Measurements from ENCODE around the gene TTC1.

Gene TTC1

DNA sequence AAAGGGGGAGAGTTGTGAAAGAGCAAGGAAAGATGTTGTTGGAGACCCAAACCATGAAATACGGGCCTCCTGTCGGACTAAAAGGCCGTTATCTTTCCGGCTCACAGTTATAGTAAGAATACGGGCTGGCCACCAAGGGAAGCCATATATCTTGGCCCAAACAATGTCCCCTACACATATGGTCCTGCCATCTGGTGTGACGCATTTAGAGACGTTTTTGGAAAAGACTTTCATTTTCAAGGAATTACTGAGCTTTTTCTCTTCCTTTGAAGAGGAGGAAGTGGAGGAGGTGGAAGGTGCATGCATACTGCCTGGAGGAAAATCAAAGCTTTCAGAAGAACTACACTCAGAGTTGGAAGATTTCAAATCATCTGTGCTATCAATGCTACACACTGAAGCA is 83.6 kb downstream of the TTC1 start:
- Histone ChIP-seq H3K4me1 (ENCODE audit: insufficient read depth, low read length) (no peaks in the 10 kb centered on the region), H3K36me3 (ENCODE audit: insufficient read depth, low read length) (peaks cover 15% of the 10 kb centered on the region), H3K9me3 (ENCODE audit: low read length) (no peaks in the 10 kb centered on the region), H3K4me3 (ENCODE audit: low read depth in 1 of 2, low read length in 2 of 2) (no peak overlapping the region), H3K27ac (ENCODE audit: low read depth, low read length) (no peak overlapping the region), H3K9ac (ENCODE audit: low read length) (no peak overlapping the region), H3K27me3 (ENCODE audit: control insufficient read depth in 1 of 2, insufficient read depth in 2 of 2, low read length in 2 of 2) (no peaks in the 10 kb centered on the region)

GRCh38 chr5:160092960-160093707 is 84.2 kb downstream of the TTC1 start:
- Histone ChIP-seq H3K4me1 (ENCODE audit: insufficient read depth, low read length) (peaks cover 4% of the 10 kb centered on the region), H3K4me3 (ENCODE audit: low read depth in 1 of 2, low read length in 2 of 2) (no peak overlapping the region), H3K27ac (ENCODE audit: low read depth, low read length) (no peak overlapping the region), H3K27me3 (ENCODE audit: control insufficient read depth in 1 of 2, insufficient read depth in 2 of 2, low read length in 2 of 2) (no peaks in the 10 kb centered on the region), H3K9me3 (ENCODE audit: low read length) (no peaks in the 10 kb centered on the region), H3K36me3 (ENCODE audit: insufficient read depth, low read length) (peaks cover 15% of the 10 kb centered on the region), H3K9ac (ENCODE audit: low read length) (no peak overlapping the region)

DNA sequence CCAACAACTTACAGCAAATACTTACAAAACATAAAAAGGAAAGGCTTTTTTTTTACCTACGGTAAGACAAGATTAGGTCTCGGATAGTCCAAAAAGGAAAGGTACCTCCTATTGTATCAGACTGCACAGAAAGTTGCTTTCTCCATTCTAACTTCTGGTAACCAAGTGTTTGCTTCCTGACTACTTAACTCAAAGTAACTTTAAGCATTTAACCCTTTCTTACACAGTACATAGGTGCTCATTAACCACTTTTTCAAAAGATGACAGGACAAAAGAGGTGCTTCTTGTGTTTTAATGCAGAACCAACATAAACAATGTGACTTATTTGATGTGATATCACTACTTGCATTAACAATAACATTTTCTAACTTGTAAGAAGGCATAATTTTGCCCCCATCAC is 87.2 kb downstream of the TTC1 start:
- H3K4me3 ChIP-seq (ENCODE audit: low read depth in 1 of 2, low read length in 2 of 2): no peak overlapping the region
- H3K4me1 ChIP-seq (ENCODE audit: insufficient read depth, low read length): peaks cover 11% of the 10 kb centered on the region
- peaks cover 15% of the 10 kb centered on the region for H3K36me3 ChIP-seq (ENCODE audit: insufficient read depth, low read length)
- H3K27ac ChIP-seq (ENCODE audit: low read depth, low read length): no peak overlapping the region
- no peaks in the 10 kb centered on the region for H3K9me3 ChIP-seq (ENCODE audit: low read length)
- no peaks in the 10 kb centered on the region for H3K27me3 ChIP-seq (ENCODE audit: control insufficient read depth in 1 of 2, insufficient read depth in 2 of 2, low read length in 2 of 2)
- no peak overlapping the region for H3K9ac ChIP-seq (ENCODE audit: low read length)

GRCh38 chr5:160097991-160098390 is 89.1 kb downstream of the TTC1 start:
- Histone ChIP-seq H3K36me3 (ENCODE audit: insufficient read depth, low read length) (peaks cover 10% of the 10 kb centered on the region), H3K27ac (ENCODE audit: low read depth, low read length) (no peak overlapping the region), H3K9ac (ENCODE audit: low read length) (no peak overlapping the region)

GRCh38 chr5:160105686-160106360 is 96.9 kb downstream of the TTC1 start:
- H3K9ac ChIP-seq (ENCODE audit: low read length): no peak overlapping the region
- H3K27ac ChIP-seq (ENCODE audit: low read depth, low read length): no peak overlapping the region

More at GRCh38 chr5:160097991-160098390, 89.1 kb downstream of the TTC1 start:
- Histone ChIP-seq H3K9me3 (ENCODE audit: low read length) (no peaks in the 10 kb centered on the region), H3K4me1 (ENCODE audit: insufficient read depth, low read length) (peaks cover 16% of the 10 kb centered on the region), H3K4me3 (ENCODE audit: low read depth in 1 of 2, low read length in 2 of 2) (no peak overlapping the region), H3K27me3 (ENCODE audit: control insufficient read depth in 1 of 2, insufficient read depth in 2 of 2, low read length in 2 of 2) (no peaks in the 10 kb centered on the region)

DNA sequence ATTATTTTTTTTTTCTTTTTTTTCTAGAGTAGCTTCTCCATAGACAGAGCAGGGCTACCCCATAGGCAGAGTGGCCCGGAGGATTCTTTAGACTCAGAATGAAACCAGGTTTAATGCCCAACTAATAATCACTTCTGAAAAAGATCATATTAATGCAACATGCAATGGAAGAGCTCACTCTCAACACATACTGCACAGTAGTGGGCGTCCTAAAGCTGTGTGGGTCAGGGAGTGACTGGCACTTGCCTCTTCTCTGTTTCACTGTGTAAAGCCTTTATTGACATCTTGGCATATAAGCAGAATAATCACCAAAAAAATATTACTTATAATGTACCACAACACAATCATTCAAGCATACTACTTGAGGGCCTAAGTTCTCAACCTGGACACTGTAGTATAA is 99.2 kb downstream of the TTC1 start:
- Histone ChIP-seq H3K4me1 (ENCODE audit: insufficient read depth, low read length) (peaks cover 5% of the 10 kb centered on the region), H3K9ac (ENCODE audit: low read length) (no peak overlapping the region), H3K36me3 (ENCODE audit: insufficient read depth, low read length) (peaks cover 7% of the 10 kb centered on the region), H3K4me3 (ENCODE audit: low read depth in 1 of 2, low read length in 2 of 2) (no peak overlapping the region), H3K9me3 (ENCODE audit: low read length) (no peaks in the 10 kb centered on the region), H3K27me3 (ENCODE audit: control insufficient read depth in 1 of 2, insufficient read depth in 2 of 2, low read length in 2 of 2) (no peaks in the 10 kb centered on the region), H3K27ac (ENCODE audit: low read depth, low read length) (no peak overlapping the region)

More at GRCh38 chr5:160105686-160106360, 96.9 kb downstream of the TTC1 start:
- Histone ChIP-seq H3K27me3 (ENCODE audit: control insufficient read depth in 1 of 2, insufficient read depth in 2 of 2, low read length in 2 of 2) (no peaks in the 10 kb centered on the region), H3K4me3 (ENCODE audit: low read depth in 1 of 2, low read length in 2 of 2) (no peak overlapping the region), H3K36me3 (ENCODE audit: insufficient read depth, low read length) (peaks cover 7% of the 10 kb centered on the region), H3K9me3 (ENCODE audit: low read length) (no peaks in the 10 kb centered on the region), H3K4me1 (ENCODE audit: insufficient read depth, low read length) (peaks cover 12% of the 10 kb centered on the region)
